Measurements from ENCODE around the gene APOBEC3F. TPM values are rescaled to one million over a fixed set of nuclear protein-coding genes. Genes with fewer than 3 reads are reported as not detected.
A peak's percentile ranks its signal among the peaks of the same experiment; 100 is the strongest.
"Not testable (repeated sequence)": the region's sequence is repeated elsewhere in the genome, so short reads cannot be mapped to it uniquely, and the experiment has no call there.

Gene APOBEC3F
- 3.7 and 3.9 TPM in 2 replicates for total RNA-seq (2014; rRNA removed; shearing (Covaris generic))
- total RNA-seq (2022): 19.2 and 20.7 TPM in 2 replicates
- percentile 52 among the genes with signal in this experiment for Bru-seq, nascent RNA
- percentile 62 among the genes with signal in this experiment for BruChase-seq, experiment 1, labeled RNA remaining after a 6-hour chase
- BruChase-seq, experiment 2, labeled RNA remaining after a 2-hour chase: percentile 56 among the genes with signal in this experiment
- long read RNA-seq, transcript APOBEC3F-201 (7 exons, 2,694 nt): major isoform, 18 of 32 reads
- long read RNA-seq, partial matches to known transcripts: 9 of 32 reads
- long read RNA-seq, other reads (novel, unspliced or antisense): 5 of 32 reads

DNA sequence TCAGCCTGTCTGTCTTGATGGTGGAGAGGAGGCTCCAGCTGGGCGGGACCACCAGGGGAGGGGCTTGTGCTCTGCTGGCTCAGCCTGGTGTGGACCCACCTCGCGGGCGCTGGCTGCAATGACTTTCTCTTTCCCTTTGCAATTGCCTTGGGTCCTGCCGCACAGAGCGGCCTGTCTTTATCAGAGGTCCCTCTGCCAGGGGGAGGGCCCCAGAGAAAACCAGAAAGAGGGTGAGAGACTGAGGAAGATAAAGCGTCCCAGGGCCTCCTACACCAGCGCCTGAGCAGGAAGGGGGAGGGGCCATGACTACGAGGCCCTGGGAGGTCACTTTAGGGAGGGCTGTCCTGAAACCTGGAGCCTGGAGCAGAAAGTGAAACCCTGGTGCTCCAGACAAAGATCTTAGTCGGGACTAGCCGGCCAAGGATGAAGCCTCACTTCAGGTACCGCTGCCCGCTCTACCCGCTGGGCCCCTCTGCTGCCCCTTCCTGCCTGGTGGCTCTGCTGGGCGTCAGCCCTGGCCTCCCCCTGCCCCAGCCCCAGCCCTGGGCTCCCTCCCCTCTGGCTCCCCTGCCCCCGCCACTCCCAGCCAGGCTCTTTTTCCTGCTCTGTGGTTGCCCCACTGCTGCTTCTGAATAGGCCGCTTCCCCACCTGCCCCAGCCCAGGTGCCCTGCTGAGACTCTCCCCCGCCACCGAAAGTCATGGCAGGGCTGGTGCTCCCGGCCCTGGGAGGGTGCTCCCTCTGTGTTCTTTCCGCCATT, at the start of gene APOBEC3F:
TSS of gene APOBEC3F (plus strand) at position 327 of the 759 bp plus-strand sequence. CDS start at position 424, 97 bp downstream.
- H3K79me2 ChIP-seq (ENCODE audit: insufficient read depth, low read depth, low read length); H4K20me1 ChIP-seq (ENCODE audit: insufficient read depth, low read length); BruUV-seq (replicated peaks); intact Hi-C loops (cut with micrococcal nuclease; ENCODE audit: unreplicated experiment); CTCF ChIA-PET (ENCODE audit: unreplicated experiment); H3K9me2 ChIP-seq (ENCODE audit: insufficient read depth, low read length); POLR2A ChIA-PET; H3K36me3 ChIP-seq (ENCODE audit: insufficient read depth, low read length); H3K9me3 ChIP-seq (ENCODE audit: low read length): not testable (repeated sequence)
- Histone ChIP-seq H3K4me2 (ENCODE audit: low read length) (peak within 1 kb of the TSS; percentile 73), H3K27ac (ENCODE audit: low read depth, low read length, poor library complexity, severe bottlenecking) (peak within 1 kb of the TSS; percentile 54), H3K4me1 (ENCODE audit: insufficient read depth, low read length, poor library complexity, severe bottlenecking) (peaks cover 29% of the 10 kb centered on the region), H3K4me3 (ENCODE audit: low read depth, low read length, poor library complexity, severe bottlenecking) (peak within 1 kb of the TSS; percentile 64), H2AFZ (ENCODE audit: low read length) (peak within 1 kb of the TSS; percentile 69; the same call in 1 of the 2 replicates)
- peak; percentile 51 for DNase-seq (ENCODE audit: low spot score)

- H3K36me3 ChIP-seq (ENCODE audit: insufficient read depth, low read length); H3K9me3 ChIP-seq (ENCODE audit: low read length); H2AFZ ChIP-seq (ENCODE audit: low read length); POLR2A ChIA-PET; H3K4me3 ChIP-seq (ENCODE audit: low read depth, low read length, poor library complexity, severe bottlenecking); intact Hi-C loops (cut with micrococcal nuclease; ENCODE audit: unreplicated experiment); CTCF ChIA-PET (ENCODE audit: unreplicated experiment); H3K9me2 ChIP-seq (ENCODE audit: insufficient read depth, low read length); H3K4me1 ChIP-seq (ENCODE audit: insufficient read depth, low read length, poor library complexity, severe bottlenecking); H4K20me1 ChIP-seq (ENCODE audit: insufficient read depth, low read length); BruUV-seq (replicated peaks); H3K79me2 ChIP-seq (ENCODE audit: insufficient read depth, low read depth, low read length); H3K27ac ChIP-seq (ENCODE audit: low read depth, low read length, poor library complexity, severe bottlenecking); DNase-seq (ENCODE audit: low spot score); H3K4me2 ChIP-seq (ENCODE audit: low read length): not testable (repeated sequence)
These were observed 47.7 kb upstream of the APOBEC3F start for GRCh38 chr22:38992871-38993371.

DNA sequence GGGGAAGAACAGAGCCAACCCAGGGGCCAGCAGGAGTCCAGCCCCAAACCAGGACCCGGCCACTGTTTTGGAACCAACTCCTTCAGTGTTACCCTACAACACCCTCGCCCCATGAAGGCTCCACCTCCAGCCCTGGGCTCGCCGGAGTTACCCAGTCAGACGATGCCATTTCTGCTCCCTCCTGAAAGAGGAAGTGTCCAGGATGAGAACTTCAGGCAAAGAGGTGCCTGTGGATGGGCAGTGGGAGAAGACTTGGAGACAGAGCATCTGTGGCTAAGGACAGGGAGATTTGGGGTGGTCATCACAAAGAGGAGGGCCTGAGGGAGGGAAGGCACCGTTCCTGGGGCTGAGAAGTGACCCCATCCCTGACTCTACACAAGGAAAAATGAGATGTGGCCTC, 44.6 kb upstream of the APOBEC3F start:
- H3K4me2 ChIP-seq (ENCODE audit: low read length): no peak overlapping the region
- no peaks in the 10 kb centered on the region for H3K36me3 ChIP-seq (ENCODE audit: insufficient read depth, low read length)
- no TSS peak for BruUV-seq (replicated peaks)

More for the DNA sequence above, 44.6 kb upstream of the APOBEC3F start:
- no peaks in the 10 kb centered on the region for H3K79me2 ChIP-seq (ENCODE audit: insufficient read depth, low read depth, low read length)
- DNase-seq (ENCODE audit: low spot score): no peak
- no peak overlapping the region for H3K27ac ChIP-seq (ENCODE audit: low read depth, low read length, poor library complexity, severe bottlenecking)
- intact Hi-C loops (cut with micrococcal nuclease; ENCODE audit: unreplicated experiment): no loop called here
- H3K4me1 ChIP-seq (ENCODE audit: insufficient read depth, low read length, poor library complexity, severe bottlenecking): no peaks in the 10 kb centered on the region
- H3K9me2 ChIP-seq (ENCODE audit: insufficient read depth, low read length): no peaks in the 10 kb centered on the region
- H4K20me1 ChIP-seq (ENCODE audit: insufficient read depth, low read length): no peaks in the 10 kb centered on the region
- TF ChIP-seq, protein P1, sequence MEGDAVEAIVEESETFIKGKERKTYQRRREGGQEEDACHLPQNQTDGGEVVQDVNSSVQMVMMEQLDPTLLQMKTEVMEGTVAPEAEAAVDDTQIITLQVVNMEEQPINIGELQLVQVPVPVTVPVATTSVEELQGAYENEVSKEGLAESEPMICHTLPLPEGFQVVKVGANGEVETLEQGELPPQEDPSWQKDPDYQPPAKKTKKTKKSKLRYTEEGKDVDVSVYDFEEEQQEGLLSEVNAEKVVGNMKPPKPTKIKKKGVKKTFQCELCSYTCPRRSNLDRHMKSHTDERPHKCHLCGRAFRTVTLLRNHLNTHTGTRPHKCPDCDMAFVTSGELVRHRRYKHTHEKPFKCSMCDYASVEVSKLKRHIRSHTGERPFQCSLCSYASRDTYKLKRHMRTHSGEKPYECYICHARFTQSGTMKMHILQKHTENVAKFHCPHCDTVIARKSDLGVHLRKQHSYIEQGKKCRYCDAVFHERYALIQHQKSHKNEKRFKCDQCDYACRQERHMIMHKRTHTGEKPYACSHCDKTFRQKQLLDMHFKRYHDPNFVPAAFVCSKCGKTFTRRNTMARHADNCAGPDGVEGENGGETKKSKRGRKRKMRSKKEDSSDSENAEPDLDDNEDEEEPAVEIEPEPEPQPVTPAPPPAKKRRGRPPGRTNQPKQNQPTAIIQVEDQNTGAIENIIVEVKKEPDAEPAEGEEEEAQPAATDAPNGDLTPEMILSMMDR (conservative IDR thresholded peaks at IDR 0.05; ENCODE audit: low read length): no peak
- TF ChIP-seq EZH2phosphoT487 (IDR thresholded peaks at IDR 0.05; ENCODE audit: borderline replicate concordance, low read depth, low read length): no peak
- H2AFZ ChIP-seq (ENCODE audit: low read length): no peak overlapping the region
- ChIA-PET CTCF (ENCODE audit: unreplicated experiment) (no interaction called here), POLR2A (no interaction called here)
- no peak overlapping the region for H3K4me3 ChIP-seq (ENCODE audit: low read depth, low read length, poor library complexity, severe bottlenecking)
- no peaks in the 10 kb centered on the region for H3K9me3 ChIP-seq (ENCODE audit: low read length)
